ENCODE data around the gene MUC16.

MUC16 gene

DNA sequence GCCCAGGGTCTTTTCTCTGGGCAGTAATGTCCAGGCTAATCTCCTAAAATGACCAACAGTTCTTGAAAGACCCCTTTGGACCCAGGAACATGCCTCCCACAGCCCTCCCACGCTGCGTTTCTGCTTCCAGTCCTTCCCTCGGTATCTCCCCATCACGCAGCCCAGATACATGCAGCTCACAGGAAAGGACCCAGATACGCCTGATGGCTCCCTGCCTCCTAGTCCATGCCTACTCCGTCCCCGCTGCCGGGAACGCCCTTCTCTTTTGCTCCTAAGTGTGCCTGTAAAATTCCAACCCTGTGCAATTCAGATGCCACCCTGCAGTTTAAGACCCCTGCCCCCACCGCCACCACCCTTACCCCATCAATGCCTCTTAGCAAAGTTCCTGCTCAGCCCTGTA is 778 bp downstream of the MUC16 start:
- DNase-seq (ENCODE audit: low spot score): no peak

DNA sequence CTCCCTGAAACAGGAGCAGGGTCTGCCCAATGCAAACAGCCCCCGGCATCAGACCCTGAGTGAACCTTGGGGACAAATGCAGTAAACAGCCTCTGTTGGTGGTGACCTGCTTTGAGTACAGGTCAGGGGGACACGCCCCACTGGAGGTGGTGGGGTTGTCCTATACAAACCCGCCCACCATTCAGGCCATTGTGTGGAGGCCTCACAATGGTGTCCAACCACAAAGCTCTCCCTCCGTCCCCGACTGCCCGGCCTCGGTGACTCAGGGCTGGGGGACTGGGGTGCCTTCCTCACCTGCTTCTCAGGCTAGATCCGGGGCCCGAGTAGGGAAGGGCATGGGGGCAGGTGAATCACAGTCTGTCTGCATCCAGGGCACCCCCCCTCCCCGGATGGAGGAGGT is 1.5 kb downstream of the MUC16 start:
- no peak for DNase-seq (ENCODE audit: low spot score)

GRCh38 chr19:9000933-9001332 is 9.3 kb downstream of the MUC16 start:
- no peak for DNase-seq (ENCODE audit: low spot score)

- no peak for DNase-seq (ENCODE audit: low spot score)
These were observed 22.0 kb downstream of the MUC16 start for GRCh38 chr19:8988204-8988603.

- no peak for DNase-seq (ENCODE audit: low spot score)
These were observed 23.9 kb downstream of the MUC16 start for GRCh38 chr19:8986296-8986695.

GRCh38 chr19:8973501-8974091 is 36.6 kb downstream of the MUC16 start:
- DNase-seq (ENCODE audit: low spot score): no peak

GRCh38 chr19:8965887-8966286 is 44.3 kb downstream of the MUC16 start:
- no peak for DNase-seq (ENCODE audit: low spot score)
